Calu3 (cell line): ENCODE data around the gene ST8SIA1. TPM values are rescaled to one million over a fixed set of nuclear protein-coding genes. Genes with fewer than 3 reads are reported as not detected.

Experiments used
- BruUV-seq: library from RNA; stranded (reverse); fragments of 400-500 nt; replicated peaks from 2 replicates; lab custom pipeline; 2021; lab: Mats Ljungman, UMichigan
- CTCF ChIA-PET: fragments of 300-600 bp; sonication (Branson Sonifier 250); formaldehyde crosslinking; loops from one replicate; lab custom pipeline; 2022; ENCODE audit warnings: antibody characterized with exemption; lab: Charles Lee
- DNase-seq: peaks from one replicate; pipeline ENCODE4 v3.0.0; 2022
- H3K27ac Mint-ChIP-seq: one replicate; pipeline ENCODE4 v1.8.0; 2022; ENCODE audit warnings: mixed read lengths; ENCODE audit not compliant: unreplicated experiment
- H3K27me3 Mint-ChIP-seq: one replicate; pipeline ENCODE4 v1.8.0; 2022; ENCODE audit warnings: mixed read lengths; ENCODE audit not compliant: unreplicated experiment
- H3K36me3 Mint-ChIP-seq: one replicate; pipeline ENCODE4 v1.8.0; 2022; ENCODE audit warnings: mild to moderate bottlenecking, moderate library complexity, mixed read lengths; ENCODE audit not compliant: insufficient read depth, unreplicated experiment
- H3K4me1 Mint-ChIP-seq: one replicate; pipeline ENCODE4 v1.8.0; 2022; ENCODE audit warnings: mild to moderate bottlenecking, low read depth, mixed read lengths; ENCODE audit not compliant: unreplicated experiment
- H3K4me3 Mint-ChIP-seq: one replicate; pipeline ENCODE4 v1.8.0; 2022; ENCODE audit warnings: mild to moderate bottlenecking, low read depth, moderate library complexity, mixed read lengths; ENCODE audit not compliant: unreplicated experiment
- H3K9me3 Mint-ChIP-seq: one replicate; pipeline ENCODE4 v1.8.0; 2022; ENCODE audit warnings: low read depth, mixed read lengths; ENCODE audit not compliant: unreplicated experiment
- CTCF ChIP-seq: fragments of 200-600 bp; IDR thresholded peaks from one replicate; pipeline ENCODE4 v1.8.0; 2022; ENCODE audit warnings: antibody characterized with exemption; ENCODE audit not compliant: unreplicated experiment
- intact Hi-C: fragments of 100-400 bp; cut with micrococcal nuclease; formaldehyde crosslinking; loops from one replicate; pipeline ENCODE4 v1.10.0; 2022; ENCODE audit not compliant: unreplicated experiment
- total RNA-seq: library from RNA; stranded (reverse); gene quantifications from 2 replicates; pipeline ENCODE4 v1.2.3, GENCODE V29; 2022

ST8SIA1 gene
- total RNA-seq, 1 experiment from 2014 or later = not detected

GRCh38 chr12:22313286-22313962, 21.1 kb downstream of the ST8SIA1 start:
- Mint-ChIP-seq H3K4me3 (no peak overlapping the region), H3K27ac (no peak overlapping the region), H3K36me3 (no peaks in the 10 kb centered on the region), H3K9me3 (no peaks in the 10 kb centered on the region), H3K4me1 (no peaks in the 10 kb centered on the region), H3K27me3 (peaks cover 25% of the 10 kb centered on the region)
- no peak for DNase-seq
- intact Hi-C loops = no loop called here
- no TSS peak for BruUV-seq
- TF ChIP-seq CTCF = no peak
- CTCF ChIA-PET = interaction anchor here (0.6 kb wide), 1 partner anchor 242 kb away, joined by 4 read pairs; no protein-coding TSS in a partner anchor

DNA sequence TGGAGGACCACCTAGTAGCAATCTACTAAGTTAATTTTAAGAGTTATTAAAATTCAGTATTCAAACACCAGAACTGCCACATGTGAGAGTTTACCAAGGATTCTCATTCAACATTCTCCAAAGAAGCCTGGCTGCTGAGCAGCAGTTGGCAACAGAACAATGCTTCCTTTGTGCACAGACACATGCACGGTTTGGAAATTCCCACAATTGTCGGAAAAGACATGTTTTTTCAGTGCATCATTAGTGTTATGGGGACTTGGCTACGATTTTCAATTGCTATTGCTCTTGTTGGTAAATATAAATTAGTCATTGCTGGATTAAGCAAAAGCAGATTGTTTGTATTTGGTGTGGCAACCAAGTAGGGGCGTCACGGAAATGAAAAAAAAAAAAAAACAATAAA, 22.2 kb downstream of the ST8SIA1 start:
- Mint-ChIP-seq H3K27me3 (peaks cover 32% of the 10 kb centered on the region), H3K27ac (no peak overlapping the region), H3K9me3 (no peaks in the 10 kb centered on the region), H3K4me1 (no peaks in the 10 kb centered on the region), H3K36me3 (no peaks in the 10 kb centered on the region), H3K4me3 (no peak overlapping the region)
- no TSS peak for BruUV-seq
- intact Hi-C loops = no loop called here
- no peak for TF ChIP-seq CTCF
- CTCF ChIA-PET = no interaction called here
- DNase-seq = peak; percentile 37

DNA sequence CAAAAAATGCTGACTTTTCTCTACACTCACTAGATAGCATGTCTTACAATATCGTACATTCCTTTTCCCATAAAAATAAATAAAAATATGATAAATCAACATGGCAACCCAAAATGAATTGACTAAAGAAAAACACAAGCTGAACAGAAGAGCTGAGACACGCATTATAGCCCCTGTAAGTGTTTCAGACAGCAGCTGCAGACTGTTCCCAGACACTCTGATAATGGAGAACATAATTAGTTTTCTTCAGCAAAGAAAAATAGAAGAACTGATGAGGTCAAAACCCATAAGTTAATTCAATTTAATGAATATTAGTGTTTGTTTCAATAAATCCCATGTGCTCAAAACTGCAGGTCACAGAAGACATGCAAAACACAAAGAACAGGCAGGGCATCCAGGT, 23.8 kb downstream of the ST8SIA1 start:
- H3K27me3 Mint-ChIP-seq = peaks cover 32% of the 10 kb centered on the region
- CTCF ChIA-PET = no interaction called here
- no peak for DNase-seq
- no peaks in the 10 kb centered on the region for H3K4me1 Mint-ChIP-seq
- no peak overlapping the region for H3K27ac Mint-ChIP-seq
- BruUV-seq = no TSS peak
- no peak for TF ChIP-seq CTCF
- intact Hi-C loops = no loop called here
- no peak overlapping the region for H3K4me3 Mint-ChIP-seq
- H3K9me3 Mint-ChIP-seq = no peaks in the 10 kb centered on the region
- H3K36me3 Mint-ChIP-seq = no peaks in the 10 kb centered on the region

GRCh38 chr12:22310275-22310674, 24.2 kb downstream of the ST8SIA1 start:
- H3K27me3 Mint-ChIP-seq = peaks cover 30% of the 10 kb centered on the region
- no peak overlapping the region for H3K27ac Mint-ChIP-seq
- H3K4me3 Mint-ChIP-seq = no peak overlapping the region
- intact Hi-C loops = no loop called here
- H3K36me3 Mint-ChIP-seq = no peaks in the 10 kb centered on the region
- no peak for TF ChIP-seq CTCF
- no peaks in the 10 kb centered on the region for H3K4me1 Mint-ChIP-seq
- H3K9me3 Mint-ChIP-seq = no peaks in the 10 kb centered on the region
- DNase-seq = no peak
- no TSS peak for BruUV-seq
- CTCF ChIA-PET = no interaction called here
